Left lung (tissue), 10 donors: ENCODE results near the gene SOBP. TPM values are rescaled to one million over a fixed set of nuclear protein-coding genes. Genes with fewer than 3 reads are reported as not detected.

Source experiments
- ATAC-seq: fragments of 200-7000 bp; cut with Tn5 transposase; one replicate; pipeline ENCODE4 v1.9.1; 2020; ENCODE audit warnings: moderate library complexity
- DNase-seq, 4 donors: peaks; one replicate each; pipeline ENCODE4 v3.0.0-alpha.2; 2013 to 2020
- H3K27ac ChIP-seq, 2 donors: fragments of 200-600 bp; sonication (generic) in 1 of 2; one replicate each; pipeline versions ENCODE4 v1.5.0 to v1.8.0; 2020 to 2021
- H3K27me3 ChIP-seq, 2 donors: fragments of 200-600 bp; sonication (generic) in 1 of 2; one replicate each; pipeline versions ENCODE4 v1.5.0 to v1.8.0; 2020 to 2021
- H3K36me3 ChIP-seq, 2 donors: fragments of 200-600 bp; sonication (generic) in 1 of 2; one replicate each; pipeline versions ENCODE4 v1.5.0 to v1.8.0; 2020 to 2021
- H3K4me1 ChIP-seq, 2 donors: fragments of 200-600 bp; one replicate each; pipeline ENCODE4 v1.8.0; 2021
- H3K4me3 ChIP-seq, 2 donors: fragments of 200-600 bp; sonication (generic) in 1 of 2; one replicate each; pipeline versions ENCODE4 v1.5.0 to v1.8.0; 2020 to 2021; ENCODE audit warnings: mild to moderate bottlenecking in 1 of 2
- H3K9me3 ChIP-seq, 2 donors: fragments of 200-600 bp; sonication (generic) in 1 of 2; one replicate each; pipeline versions ENCODE4 v1.5.0 to v1.8.0; 2020 to 2021
- CTCF ChIP-seq, 2 donors: fragments of 200-600 bp; sonication (generic) in 1 of 2; IDR thresholded peaks; one replicate each; pipeline versions ENCODE4 v1.5.0 to v1.8.0; 2021; ENCODE audit warnings: antibody characterized with exemption in 2 of 2
- intact Hi-C, 2 donors: fragments of 100-400 bp; cut with DNase I; formaldehyde crosslinking; loops; one replicate each; pipeline versions ENCODE4 v1.11.2 to v1.14.2; 2022
- polyA plus RNA-seq, 6 donors: library from polyadenylated mRNA; unstranded; fragments of 120-200 nt; gene quantifications; one replicate each; pipeline ENCODE4 v1.2.1, GENCODE V29; 2013; ENCODE audit not compliant: insufficient read length in 6 of 6
- total RNA-seq, 2 donors: library from RNA; stranded (reverse); fragmentation: NEBNext Ultra II Directional; extraction: Animal tissue kit (Norgen Biotek cat#: 25700); gene quantifications; one replicate each; pipeline ENCODE4 v1.2.1, GENCODE V29; 2021
- donor health status: DM: no; HTN: yes; CAD: no.
- donor health status: DM: no; HTN: no; CAD: no.

Gene SOBP
- total and polyA plus RNA-seq, 8 donors: 6.5 to 11.1 (median 8.1) TPM

GRCh38 chr6:107699697-107700325 is 209.9 kb downstream of the SOBP start:
- intact Hi-C loops: no loop called here
- H3K9me3 ChIP-seq: no peaks in the 10 kb centered on the region
- no peaks in the 10 kb centered on the region for H3K36me3 ChIP-seq
- TF ChIP-seq CTCF (IDR thresholded peaks at IDR 0.05): no peak
- DNase-seq: no peak
- no peak for ATAC-seq
- no peak overlapping the region for H3K27ac ChIP-seq
- H3K27me3 ChIP-seq: no peaks in the 10 kb centered on the region
- H3K4me1 ChIP-seq: no peaks in the 10 kb centered on the region
- no peak overlapping the region for H3K4me3 ChIP-seq

DNA sequence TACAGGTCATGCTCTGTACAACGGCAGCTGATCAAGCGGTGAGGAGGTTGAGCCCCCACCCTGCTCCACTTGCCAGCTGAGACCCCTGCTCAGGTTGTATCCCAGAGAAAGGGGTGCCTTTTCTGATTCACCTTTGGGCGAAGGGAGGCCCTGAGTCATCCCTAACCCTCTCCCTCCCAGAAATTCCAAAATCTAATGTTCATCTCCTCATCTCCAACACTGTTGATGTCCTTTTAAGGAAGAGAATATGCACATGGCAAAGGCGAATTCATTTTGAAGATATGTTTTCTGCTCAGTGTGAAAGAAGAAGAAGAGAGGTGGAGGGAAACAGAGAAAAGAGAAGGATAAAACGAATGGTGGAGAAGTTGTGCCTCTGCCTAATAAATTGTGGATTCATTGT is 213.7 kb downstream of the SOBP start:
- no peak for TF ChIP-seq CTCF (IDR thresholded peaks at IDR 0.05)
- Histone ChIP-seq H3K27me3 (no peaks in the 10 kb centered on the region), H3K4me3 (no peak overlapping the region), H3K36me3 (no peaks in the 10 kb centered on the region), H3K4me1 (no peaks in the 10 kb centered on the region), H3K9me3 (no peaks in the 10 kb centered on the region), H3K27ac (no peak overlapping the region)
- ATAC-seq: no peak
- DNase-seq: no peak
- intact Hi-C loops: no loop called here

- intact Hi-C loops: no loop called here
- DNase-seq (peak in 2 of 4 donors; percentile 44 to 66), ATAC-seq (peak; percentile 65)
- peak; percentile 72 to 79 for TF ChIP-seq CTCF (IDR thresholded peaks at IDR 0.05)
- Histone ChIP-seq H3K9me3 (no peaks in the 10 kb centered on the region), H3K27ac (no peak overlapping the region), H3K4me3 (no peak overlapping the region), H3K4me1 (no peaks in the 10 kb centered on the region), H3K27me3 (no peaks in the 10 kb centered on the region), H3K36me3 (no peaks in the 10 kb centered on the region)
Observed at GRCh38 chr6:107704347-107705013, 214.6 kb downstream of the SOBP start.

- Histone ChIP-seq H3K36me3 (no peaks in the 10 kb centered on the region), H3K27me3 (no peaks in the 10 kb centered on the region), H3K4me1 (no peaks in the 10 kb centered on the region), H3K4me3 (no peak overlapping the region), H3K27ac (no peak overlapping the region), H3K9me3 (no peaks in the 10 kb centered on the region)
- ATAC-seq (no peak), DNase-seq (no peak)
- intact Hi-C loops: no loop called here
- no peak for TF ChIP-seq CTCF (IDR thresholded peaks at IDR 0.05)
Observed at GRCh38 chr6:107706516-107707115, 216.7 kb downstream of the SOBP start.
